Spleen (tissue), 11 donors: ENCODE measurements around the gene PEPD. TPM values are rescaled to one million over a fixed set of nuclear protein-coding genes. Genes with fewer than 3 reads are reported as not detected.

Source experiments
- DNase-seq: peaks from one replicate; pipeline ENCODE4 v3.0.0-alpha.2; 2020
- H3K27ac ChIP-seq, 8 donors: fragments of 200-600 bp; sonication (generic) in 7 of 8; 1 replicate in 4 of 8; 2 replicates in 4 of 8; pipeline versions ENCODE4 v1.5.0 to v1.8.0; 2016 to 2021; ENCODE audit warnings: inconsistent platforms in 4 of 8, mild to moderate bottlenecking in 4 of 8, moderate library complexity in 1 of 8
- H3K27me3 ChIP-seq, 7 donors: fragments of 200-600 bp; sonication (generic) in 6 of 7; replicated peaks in 1 of 7; 1 replicate in 4 of 7; 2 replicates in 3 of 7; pipeline versions ENCODE4 v1.5.0 to v1.8.0; 2016 to 2021; ENCODE audit warnings: inconsistent platforms in 3 of 7, mild to moderate bottlenecking in 1 of 7
- H3K36me3 ChIP-seq, 6 donors: fragments of 200-600 bp; sonication (generic) in 5 of 6; 1 replicate in 4 of 6; 2 replicates in 2 of 6; pipeline versions ENCODE4 v1.5.0 to v1.8.0; 2016 to 2021; ENCODE audit warnings: inconsistent platforms in 2 of 6
- H3K4me1 ChIP-seq, 6 donors: fragments of 200-600 bp; sonication (generic) in 5 of 6; 1 replicate in 3 of 6; 2 replicates in 3 of 6; pipeline versions ENCODE4 v1.5.0 to v1.8.0; 2016 to 2021; ENCODE audit warnings: inconsistent platforms in 3 of 6
- H3K4me3 ChIP-seq, 8 donors: fragments of 200-600 bp; sonication (generic) in 7 of 8; 1 replicate in 4 of 8; 2 replicates in 4 of 8; pipeline versions ENCODE4 v1.5.0 to v1.8.0; 2016 to 2021; ENCODE audit warnings: inconsistent platforms in 4 of 8, mild to moderate bottlenecking in 4 of 8, moderate library complexity in 2 of 8
- H3K9me3 ChIP-seq, 8 donors: fragments of 200-600 bp; sonication (generic) in 7 of 8; 1 replicate in 4 of 8; 2 replicates in 4 of 8; pipeline versions ENCODE4 v1.5.0 to v1.8.0; 2016 to 2021; ENCODE audit warnings: inconsistent platforms in 4 of 8
- CTCF ChIP-seq, 11 experiments: fragments of 200-600 bp in 7 of 11; fragments of 450-650 bp in 4 of 11; sonication (generic) in 4 of 11; IDR thresholded peaks in 8 of 11; conservative IDR thresholded peaks in 3 of 11; 1 replicate in 7 of 11; 2 replicates in 4 of 11; pipeline versions ENCODE4 v1.4.0 to v1.8.0; 2016 to 2021; ENCODE audit warnings: antibody characterized with exemption in 11 of 11, inconsistent platforms in 4 of 11, mild to moderate bottlenecking in 1 of 11
- POLR2A ChIP-seq, 3 donors: fragments of 450-650 bp; IDR thresholded peaks; one replicate each; pipeline ENCODE4 v1.5.1; 2017; ENCODE audit warnings: antibody characterized with exemption in 3 of 3, mild to moderate bottlenecking in 1 of 3
- POLR2AphosphoS5 ChIP-seq, 3 donors: sonication (generic); formaldehyde crosslinking; IDR thresholded peaks; one replicate each; pipeline ENCODE4 v1.5.1; 2017; ENCODE audit warnings: antibody characterized with exemption in 3 of 3
- WGBS, 5 donors: extraction: QIAGEN DNeasy Blood & Tissue Kit in 3 of 5; methylation state at CpG; one replicate each; pipeline versions ENCODE4 v1.1.5 to v1.1.7; 2013 to 2018; 5-methylcytosine and 5-hydroxymethylcytosine counted together
- intact Hi-C: fragments of 100-400 bp; cut with DNase I; formaldehyde crosslinking; loops from one replicate; pipeline ENCODE4 v1.15.0; 2023; ENCODE audit warnings: low total_unique reads
- polyA plus RNA-seq, 3 donors: library from polyadenylated mRNA; stranded (reverse); fragments of 200-250 nt; gene quantifications; one replicate each; pipeline ENCODE4 v1.2.1, GENCODE V29; 2013
- total RNA-seq, 7 donors: library from RNA; depleted of rRNA in 3 of 7; stranded (reverse); fragments of >200 nt in 3 of 7; fragmentation: NEBNext Ultra II Directional in 4 of 7; extraction: Animal tissue kit (Norgen Biotek cat#: 25700) in 4 of 7; gene quantifications; one replicate each; pipeline versions ENCODE4 v1.1.0 to v1.2.1, GENCODE V29; 2016 to 2021
- donor health status: healthy with polysubstance abuse.
- donor health status: DM: no; HTN: no; CAD: no; lungs with moderate emphysema.
- donor health status: DM: no; HTN: no; CAD: no.
- donor health status: Bipolar disorder and iron deficiency.
- donor health status: healthy.
- donor health status: DM: no; HTN: no; CAD: no.
- donor health status: DM: yes; HTN: yes; CAD: no.

The PEPD gene
- total and polyA plus RNA-seq, 10 donors: 38.4 to 98.3 (median 69.8) TPM

- H3K9me3 ChIP-seq: no peaks in the 10 kb centered on the region
- peaks cover 0 to 66% (median 10%) of the 10 kb centered on the region in 7 donors for H3K27me3 ChIP-seq
- no peak overlapping the region for H3K4me3 ChIP-seq
- no peaks in the 10 kb centered on the region for H3K4me1 ChIP-seq
- WGBS, 5 donors: 88 to 95% (median 92%) methylated on average over 6 of the region's 6 CpGs
- TF ChIP-seq CTCF (IDR thresholded peaks at IDR 0.05 in 8 of 11, conservative IDR thresholded peaks at IDR 0.05 in 3 of 11): no peak
- intact Hi-C loops: no loop called here
- DNase-seq: no peak
- H3K36me3 ChIP-seq: no peaks in the 10 kb centered on the region
- no peak overlapping the region for H3K27ac ChIP-seq
Measured at GRCh38 chr19:33345163-33345562, 176.4 kb downstream of the PEPD start.

- no peaks in the 10 kb centered on the region for H3K4me1 ChIP-seq
- no peak overlapping the region for H3K4me3 ChIP-seq
- no peak overlapping the region for H3K27ac ChIP-seq
- H3K36me3 ChIP-seq: no peaks in the 10 kb centered on the region
- 67 to 70% (median 68%) methylated on average over 4 of the region's 4 CpGs for WGBS, 5 donors
- H3K27me3 ChIP-seq: peaks cover 0 to 60% (median 10%) of the 10 kb centered on the region in 7 donors
- intact Hi-C loops: no loop called here
- TF ChIP-seq POLR2A (IDR thresholded peaks at IDR 0.05): no peak
- no peak for TF ChIP-seq POLR2AphosphoS5 (IDR thresholded peaks at IDR 0.05)
- TF ChIP-seq CTCF (IDR thresholded peaks at IDR 0.05 in 8 of 11, conservative IDR thresholded peaks at IDR 0.05 in 3 of 11): no peak
- no peaks in the 10 kb centered on the region for H3K9me3 ChIP-seq
- DNase-seq: no peak
Measured at GRCh38 chr19:33344573-33344925, 177.0 kb downstream of the PEPD start.

- Histone ChIP-seq H3K27me3 (peaks cover 0 to 55% (median 10%) of the 10 kb centered on the region in 7 donors), H3K4me3 (no peak overlapping the region), H3K27ac (no peak overlapping the region), H3K36me3 (no peaks in the 10 kb centered on the region), H3K4me1 (no peaks in the 10 kb centered on the region), H3K9me3 (no peaks in the 10 kb centered on the region)
- WGBS, 5 donors: 31 to 45% (median 38%) methylated on average over 12 of the region's 12 CpGs
- TF ChIP-seq POLR2A (IDR thresholded peaks at IDR 0.05) (no peak), POLR2AphosphoS5 (IDR thresholded peaks at IDR 0.05) (no peak), CTCF (IDR thresholded peaks at IDR 0.05 in 8 of 11, conservative IDR thresholded peaks at IDR 0.05 in 3 of 11) (no peak)
- no peak for DNase-seq
- intact Hi-C loops: no loop called here
Measured at GRCh38 chr19:33343859-33344572, 177.6 kb downstream of the PEPD start.

- H3K27ac ChIP-seq: no peak overlapping the region
- no peaks in the 10 kb centered on the region for H3K4me1 ChIP-seq
- H3K27me3 ChIP-seq: peaks cover 0 to 48% (median 10%) of the 10 kb centered on the region in 7 donors
- no peaks in the 10 kb centered on the region for H3K9me3 ChIP-seq
- H3K36me3 ChIP-seq: no peaks in the 10 kb centered on the region
- TF ChIP-seq POLR2AphosphoS5 (IDR thresholded peaks at IDR 0.05): no peak
- TF ChIP-seq POLR2A (IDR thresholded peaks at IDR 0.05): no peak
- TF ChIP-seq CTCF (IDR thresholded peaks at IDR 0.05 in 8 of 11, conservative IDR thresholded peaks at IDR 0.05 in 3 of 11): no peak
- no peak overlapping the region for H3K4me3 ChIP-seq
- DNase-seq: no peak
- WGBS, 5 donors: 64 to 100% (median 74%) methylated on average over 2 of the region's 2 CpGs
- intact Hi-C loops: no loop called here
Measured at GRCh38 chr19:33343301-33343700, 178.3 kb downstream of the PEPD start.
